GM12891 (cell line): ENCODE data around the gene ALDH1L1.

Source experiments
- POLR2A ChIP-seq: IDR thresholded peaks from 2 replicates; pipeline ENCODE4 v1.6.1; 2011; ENCODE audit warnings: low read depth, low read length, control low read depth
- TAF1 ChIP-seq: IDR thresholded peaks from 2 replicates; pipeline ENCODE4 v1.6.1; 2011; ENCODE audit warnings: low read depth, low read length, control low read depth

DNA sequence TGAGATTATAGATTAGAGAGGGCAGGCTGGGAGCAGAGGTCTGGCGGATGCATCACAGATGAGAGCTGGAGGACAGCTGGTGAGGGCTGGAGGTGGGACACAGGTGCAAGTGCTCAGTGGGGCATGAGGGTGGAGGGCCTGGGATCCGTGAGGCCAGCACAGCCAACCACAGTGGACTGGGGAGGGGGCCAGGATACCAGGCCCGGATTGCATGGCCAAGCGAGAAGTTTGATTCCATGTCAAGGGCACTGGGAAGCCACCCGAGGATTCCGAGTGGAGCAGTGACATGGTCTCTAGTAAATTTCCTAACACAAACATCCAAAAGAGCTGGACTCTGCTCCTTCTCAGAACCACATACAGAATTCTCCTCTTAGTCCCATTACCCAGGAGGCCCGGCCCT is 52.5 kb downstream of the ALDH1L1 start:
- no peak for TF ChIP-seq POLR2A
- TF ChIP-seq TAF1 = no peak
